Endothelial cell of umbilical vein (primary cell): ENCODE measurements around the gene GPR180. TPM values are rescaled to one million over a fixed set of nuclear protein-coding genes. Genes with fewer than 3 reads are reported as not detected.

ENCODE experiments used
- BruUV-seq: library from RNA; stranded (reverse); fragments of 400-500 nt; replicated peaks from 2 replicates; lab custom pipeline; 2021; lab: Mats Ljungman, UMichigan
- CTCF ChIA-PET: fragments of 300-600, 350-600 bp; sonication (Branson Sonifier 250); formaldehyde crosslinking; loops from one replicate; lab custom pipeline; 2021; ENCODE audit warnings: antibody characterized with exemption, inconsistent platforms; lab: Charles Lee
- POLR2A ChIA-PET: fragments of 300-600, 350-600 bp; sonication (Branson Sonifier 250); formaldehyde crosslinking; loops from one replicate; lab custom pipeline; 2021; ENCODE audit warnings: antibody characterized with exemption, inconsistent platforms; lab: Charles Lee
- DNase-seq: peaks from one replicate; pipeline ENCODE4 v3.0.0-alpha.2; 2011; ENCODE audit warnings: low read depth, low spot score
- FAIRE-seq: peaks from 2 replicates; lab custom pipeline; 2011; peaks lifted over from hg19 to GRCh38; lab: Jason Lieb, UNC
- H2AFZ ChIP-seq: 2 replicates; pipeline ENCODE4 v1.6.0; 2012; ENCODE audit warnings: low read depth, low read length, control low read depth, inconsistent platforms
- H3K27ac ChIP-seq: 2 replicates; pipeline ENCODE4 v1.5.1; 2011; ENCODE audit warnings: low read depth, mild to moderate bottlenecking, control low read depth, low read length, moderate library complexity; ENCODE audit not compliant: insufficient read depth
- H3K27me3 ChIP-seq, 2 experiments: 2 replicates each; pipeline versions ENCODE4 v1.6.0 to v1.6.1; 2011; ENCODE audit warnings: low read length in 2 of 2, mixed read lengths in 1 of 2; ENCODE audit not compliant: control insufficient read depth in 2 of 2, insufficient read depth in 2 of 2
- H3K36me3 ChIP-seq, 2 experiments: 2 replicates in 1 of 2; 3 replicates in 1 of 2; pipeline ENCODE4 v1.5.1; 2011; ENCODE audit warnings: low read length in 2 of 2, mild to moderate bottlenecking in 1 of 2, moderate library complexity in 1 of 2; ENCODE audit not compliant: control insufficient read depth in 2 of 2, insufficient read depth in 2 of 2; ENCODE audit errors: extremely low read depth in 1 of 2
- H3K4me1 ChIP-seq: 3 replicates; pipeline ENCODE4 v1.5.1; 2011; ENCODE audit warnings: mild to moderate bottlenecking, low read length; ENCODE audit not compliant: control insufficient read depth, insufficient read depth; ENCODE audit errors: extremely low read depth
- H3K4me2 ChIP-seq: 2 replicates; pipeline ENCODE4 v1.6.1; 2011; ENCODE audit warnings: low read length, control low read depth, mixed read lengths; ENCODE audit not compliant: insufficient read depth
- H3K4me3 ChIP-seq, 3 experiments: fragments of 200-600 bp in 1 of 3; sonication (generic), shearing (Covaris generic) in 1 of 3; replicated peaks in 1 of 3; 2 replicates each; pipeline ENCODE4 v1.5.1; 2011 to 2016; ENCODE audit warnings: control low read depth in 3 of 3, low read length in 3 of 3, mild to moderate bottlenecking in 2 of 3, inconsistent platforms in 1 of 3, low read depth in 1 of 3, moderate library complexity in 1 of 3; ENCODE audit not compliant: insufficient read depth in 1 of 3
- H3K79me2 ChIP-seq: 2 replicates; pipeline ENCODE4 v1.6.0; 2012; ENCODE audit warnings: low read length, inconsistent platforms; ENCODE audit not compliant: control insufficient read depth, insufficient read depth
- H3K9ac ChIP-seq: replicated peaks from 2 replicates; pipeline ENCODE3; 2011; ENCODE audit warnings: low read length, control low read depth; ENCODE audit not compliant: insufficient read depth; ENCODE audit errors: extremely low read depth
- H3K9me1 ChIP-seq: replicated peaks from 3 replicates; pipeline ENCODE4 v1.6.0; 2011; ENCODE audit warnings: mild to moderate bottlenecking, low read length; ENCODE audit not compliant: control insufficient read depth, insufficient read depth; ENCODE audit errors: extremely low read depth
- H3K9me3 ChIP-seq: replicated peaks from 2 replicates; pipeline ENCODE4 v1.5.1; 2012; ENCODE audit warnings: low read length, inconsistent platforms; ENCODE audit not compliant: control insufficient read depth, insufficient read depth
- H4K20me1 ChIP-seq: replicated peaks from 2 replicates; pipeline ENCODE3; 2011; ENCODE audit warnings: mild to moderate bottlenecking, low read length; ENCODE audit not compliant: control insufficient read depth, insufficient read depth; ENCODE audit errors: extremely low read depth
- CTCF ChIP-seq, 2 donors: IDR thresholded peaks; 1 replicate in 1 of 2; 2 replicates in 1 of 2; pipeline ENCODE4 v1.5.1; 2011; ENCODE audit warnings: low read length in 2 of 2, mild to moderate bottlenecking in 2 of 2, moderate library complexity in 2 of 2, control low read depth in 1 of 2, inconsistent platforms in 1 of 2, low read depth in 1 of 2; ENCODE audit not compliant: insufficient read depth in 1 of 2; ENCODE audit errors: extremely low read depth in 1 of 2
- EZH2 ChIP-seq: IDR thresholded peaks from 2 replicates; pipeline ENCODE4 v1.6.1; 2012; ENCODE audit warnings: borderline replicate concordance, low read depth, mild to moderate bottlenecking, moderate library complexity, low read length, inconsistent platforms; ENCODE audit not compliant: severe bottlenecking
- FOS ChIP-seq: IDR thresholded peaks from 2 replicates; pipeline ENCODE4 v1.6.1; 2011; ENCODE audit warnings: mild to moderate bottlenecking, low read length, moderate library complexity, borderline replicate concordance; ENCODE audit not compliant: insufficient read depth
- JUN ChIP-seq: IDR thresholded peaks from 2 replicates; pipeline ENCODE4 v1.6.1; 2011; ENCODE audit warnings: borderline replicate concordance, low read depth; ENCODE audit not compliant: insufficient read length, insufficient read depth
- MAX ChIP-seq: IDR thresholded peaks from 2 replicates; pipeline ENCODE4 v1.6.1; 2011; ENCODE audit not compliant: insufficient read depth, insufficient read length
- POLR2A ChIP-seq: IDR thresholded peaks from 2 replicates; pipeline ENCODE4 v1.6.1; 2012; ENCODE audit warnings: low read depth, mild to moderate bottlenecking, control low read depth, low read length
- POLR2AphosphoS5 ChIP-seq: IDR thresholded peaks from 2 replicates; pipeline ENCODE4 v1.6.1; 2012; ENCODE audit warnings: low read depth, mild to moderate bottlenecking, control low read depth, low read length, moderate library complexity; ENCODE audit not compliant: insufficient read depth
- dilution Hi-C: fragments of 300-500 bp; cut with MboI; formaldehyde crosslinking; loops from one replicate; pipeline ENCODE4 v1.15.0; 2019; ENCODE audit warnings: low sequenced_read_pairs; ENCODE audit not compliant: extremely low pct_ligation_motif_present
- intact Hi-C: fragments of 100-400 bp; cut with micrococcal nuclease; formaldehyde crosslinking; loops from one replicate; pipeline ENCODE4 v1.10.0; 2022
- polyA plus RNA-seq, 4 experiments: library from polyadenylated mRNA; depleted of rRNA in 3 of 4; stranded (reverse) in 3 of 4; unstranded in 1 of 4; fragments of >200 nt; gene quantifications; 2 replicates each; pipeline versions ENCODE4 v1.2.1 to v1.2.3, GENCODE V29; 2011 to 2012; ENCODE audit warnings: missing spikeins in 1 of 4
- total RNA-seq: library from RNA; stranded (reverse); gene quantifications from 2 replicates; pipeline ENCODE4 v1.2.3, GENCODE V29; 2021

GPR180 gene
- total and polyA plus RNA-seq, 2 donors (not counting 3 experiments of a cell fraction or from before 2014, with no cell fraction given) = 3.1 to 8.3 TPM

- Histone ChIP-seq H3K4me2 (peak overlapping the region; percentile 66), H3K79me2 (no peaks in the 10 kb centered on the region), H3K4me3 (no peak overlapping the region), H3K27me3 (no peaks in the 10 kb centered on the region), H3K9me1 (no peaks in the 10 kb centered on the region), H3K36me3 (no peaks in the 10 kb centered on the region), H3K9ac (no peak overlapping the region), H3K27ac (peak overlapping the region; percentile 37), H2AFZ (peak overlapping the region; percentile 15), H3K9me3 (no peaks in the 10 kb centered on the region), H4K20me1 (no peaks in the 10 kb centered on the region), H3K4me1 (peaks cover 25% of the 10 kb centered on the region)
- FAIRE-seq (no peak), DNase-seq (no peak)
- no peak for TF ChIP-seq FOS
- no peak for TF ChIP-seq MAX
- TF ChIP-seq CTCF (IDR thresholded peaks at IDR 0.05; ENCODE audit: extremely low read depth in 1 of 2, insufficient read depth in 1 of 2, low read depth in 1 of 2, low read length in 2 of 2) = no peak
- TF ChIP-seq JUN = peak; percentile 54
- CTCF ChIA-PET = interaction anchor here (0.7 to 3.9 kb wide), 12 partner anchors 9 to 744 kb away, joined by 3 to 42 read pairs (median 6); no protein-coding TSS in a partner anchor
- BruUV-seq = no TSS peak
- dilution Hi-C loops = no loop called here
- intact Hi-C loops = no loop called here
- POLR2A ChIA-PET = no interaction called here
These were observed 57.9 kb downstream of the GPR180 start for GRCh38 chr13:94659598-94659946.

- DNase-seq = peak; percentile 36
- Histone ChIP-seq H3K9me1 (no peaks in the 10 kb centered on the region), H2AFZ (peak overlapping the region; percentile 15), H3K4me1 (peaks cover 25% of the 10 kb centered on the region), H3K4me3 (no peak overlapping the region), H3K27ac (no peak overlapping the region), H3K27me3 (peaks cover 0 to 3% of the 10 kb centered on the region in 2 experiments), H3K4me2 (no peak overlapping the region), H3K9ac (no peak overlapping the region), H3K36me3 (no peaks in the 10 kb centered on the region), H4K20me1 (no peaks in the 10 kb centered on the region), H3K79me2 (no peaks in the 10 kb centered on the region), H3K9me3 (no peaks in the 10 kb centered on the region)
- TF ChIP-seq EZH2 = no peak
- TF ChIP-seq POLR2AphosphoS5 = no peak
- TF ChIP-seq POLR2A = no peak
- TF ChIP-seq JUN = no peak
- TF ChIP-seq FOS = no peak
- TF ChIP-seq CTCF (IDR thresholded peaks at IDR 0.05; ENCODE audit: extremely low read depth in 1 of 2, insufficient read depth in 1 of 2, low read depth in 1 of 2, low read length in 2 of 2) = peak; percentile 19 to 36
- ChIA-PET POLR2A (no interaction called here), CTCF (interaction anchor here (0.8 to 3.9 kb wide), 11 partner anchors 11 to 743 kb away, joined by 3 to 42 read pairs (median 3); no protein-coding TSS in a partner anchor)
- FAIRE-seq = no peak
- no TSS peak for BruUV-seq
- dilution Hi-C loops (no loop called here), intact Hi-C loops (loop anchor here (2.0 kb wide), 1 partner anchor 44 kb away; no protein-coding TSS in a partner anchor)
These were observed 59.2 kb downstream of the GPR180 start for GRCh38 chr13:94660695-94661326.
